Body of pancreas (tissue), 4 donors: Measurements from ENCODE around the gene GNB1L.

Source experiments
- POLR2A ChIP-seq, 3 donors: fragments of 450-650 bp; IDR thresholded peaks; one replicate each; pipeline ENCODE4 v1.6.1; 2016; ENCODE audit warnings: antibody characterized with exemption in 3 of 3, mild to moderate bottlenecking in 2 of 3
- TF ChIP-seq, protein P1 (sequence below), 7 experiments: fragments of 450-650 bp in 4 of 7; fragments of 200-600 bp in 3 of 7; sonication (generic) in 3 of 7; IDR thresholded peaks; one replicate each; pipeline ENCODE4 v1.5.1; 2016 to 2019; ENCODE audit warnings: antibody characterized with exemption in 7 of 7

DNA sequence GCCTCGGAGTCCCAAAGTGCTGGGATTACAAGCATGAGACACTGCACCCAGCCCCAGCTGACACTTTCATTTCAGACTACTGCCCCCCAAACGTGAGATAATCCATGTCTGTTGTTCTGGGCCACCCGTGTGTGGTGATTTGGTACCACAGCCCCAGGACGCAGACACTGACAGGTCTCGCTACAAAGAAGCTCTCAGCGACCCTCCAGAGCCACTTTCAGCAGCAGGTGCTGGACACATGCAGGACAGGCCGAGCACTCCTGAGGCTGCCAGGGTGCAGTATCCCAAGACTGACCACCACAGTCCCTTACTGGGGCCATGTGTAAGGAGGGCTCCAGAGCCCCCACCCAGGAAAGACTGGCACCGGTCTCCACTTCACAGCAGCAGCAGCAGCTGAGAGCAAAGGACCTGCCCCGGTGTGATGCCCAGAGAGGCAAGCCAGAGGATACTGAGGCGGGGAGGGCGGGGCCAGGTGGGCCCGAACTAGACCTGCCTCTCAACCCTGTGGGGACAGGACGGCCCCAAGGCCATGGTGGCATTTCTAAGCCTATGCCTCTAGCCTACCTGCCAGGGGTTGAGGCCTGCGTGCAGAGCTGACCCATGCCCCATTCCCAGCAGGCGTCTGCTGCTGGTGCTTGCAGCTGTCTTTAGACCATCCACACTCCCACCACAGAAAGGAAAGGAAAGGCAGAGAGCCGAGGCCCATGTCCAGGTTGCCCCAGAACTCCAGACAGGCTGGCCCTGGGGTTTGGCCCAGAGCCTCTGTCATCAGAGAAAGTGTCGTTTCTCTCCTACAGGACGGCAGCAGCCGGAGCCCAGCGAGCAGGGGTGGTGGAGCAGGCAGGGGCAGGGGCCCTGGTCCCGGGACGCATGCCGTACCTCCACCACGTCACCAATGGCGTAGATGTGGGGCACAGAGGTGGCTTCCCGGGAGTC is 28.0 kb upstream of the GNB1L start:
- TF ChIP-seq, protein P1, sequence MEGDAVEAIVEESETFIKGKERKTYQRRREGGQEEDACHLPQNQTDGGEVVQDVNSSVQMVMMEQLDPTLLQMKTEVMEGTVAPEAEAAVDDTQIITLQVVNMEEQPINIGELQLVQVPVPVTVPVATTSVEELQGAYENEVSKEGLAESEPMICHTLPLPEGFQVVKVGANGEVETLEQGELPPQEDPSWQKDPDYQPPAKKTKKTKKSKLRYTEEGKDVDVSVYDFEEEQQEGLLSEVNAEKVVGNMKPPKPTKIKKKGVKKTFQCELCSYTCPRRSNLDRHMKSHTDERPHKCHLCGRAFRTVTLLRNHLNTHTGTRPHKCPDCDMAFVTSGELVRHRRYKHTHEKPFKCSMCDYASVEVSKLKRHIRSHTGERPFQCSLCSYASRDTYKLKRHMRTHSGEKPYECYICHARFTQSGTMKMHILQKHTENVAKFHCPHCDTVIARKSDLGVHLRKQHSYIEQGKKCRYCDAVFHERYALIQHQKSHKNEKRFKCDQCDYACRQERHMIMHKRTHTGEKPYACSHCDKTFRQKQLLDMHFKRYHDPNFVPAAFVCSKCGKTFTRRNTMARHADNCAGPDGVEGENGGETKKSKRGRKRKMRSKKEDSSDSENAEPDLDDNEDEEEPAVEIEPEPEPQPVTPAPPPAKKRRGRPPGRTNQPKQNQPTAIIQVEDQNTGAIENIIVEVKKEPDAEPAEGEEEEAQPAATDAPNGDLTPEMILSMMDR (IDR thresholded peaks at IDR 0.05), result no peak
- TF ChIP-seq POLR2A (IDR thresholded peaks at IDR 0.05), result no peak
